GM18508 (cell line): ENCODE measurements around the gene MPP2.
"Not testable (repeated sequence)": the region's sequence is repeated elsewhere in the genome, so short reads cannot be mapped to it uniquely, and the experiment has no call there.

ENCODE experiments used
- ATAC-seq: cut with Tn5 transposase; IDR thresholded peaks from one replicate; pipeline ENCODE4 v1.9.1; 2021; ENCODE audit warnings: moderate number of reproducible peaks; ENCODE audit not compliant: insufficient read depth, unreplicated experiment

Gene MPP2

GRCh38 chr17:43907425-43907981 is at the start of gene MPP2:
MPP2 (minus strand) TSS chr17:43907536; CDS start chr17:43904460, 3,076 bp downstream.
- no peak for ATAC-seq

GRCh38 chr17:43956222-43956621 is 48.9 kb upstream of the MPP2 start:
- no peak for ATAC-seq

- no peak for ATAC-seq
Measured at GRCh38 chr17:43953746-43954145, 46.4 kb upstream of the MPP2 start, which contains the start of gene PYY. PYY (minus strand) TSS chr17:43953940; CDS start chr17:43953483, 457 bp downstream.

GRCh38 chr17:43952724-43953666 is 45.7 kb upstream of the MPP2 start:
- no peak for ATAC-seq

- no peak for ATAC-seq
Measured at GRCh38 chr17:43952351-43952723, 45.0 kb upstream of the MPP2 start.

GRCh38 chr17:43951750-43952149 is 44.4 kb upstream of the MPP2 start:
- no peak for ATAC-seq

- no peak for ATAC-seq
Measured at GRCh38 chr17:43950554-43950953, 43.2 kb upstream of the MPP2 start.

- ATAC-seq = no peak
Measured at GRCh38 chr17:43949781-43950180, 42.4 kb upstream of the MPP2 start.

GRCh38 chr17:43946781-43947180 is 39.4 kb upstream of the MPP2 start:
- ATAC-seq = no peak

- no peak for ATAC-seq
Measured at GRCh38 chr17:43945074-43945829, 37.9 kb upstream of the MPP2 start.

GRCh38 chr17:43942051-43942685 is 34.8 kb upstream of the MPP2 start, which contains the start of gene PPY:
PPY (minus strand) TSS chr17:43942476; CDS start chr17:43941654, 822 bp downstream.
- no peak for ATAC-seq

GRCh38 chr17:43940630-43941029 is 33.3 kb upstream of the MPP2 start:
- no peak for ATAC-seq

- ATAC-seq = no peak
Measured at GRCh38 chr17:43939886-43940285, 32.5 kb upstream of the MPP2 start.

GRCh38 chr17:43939452-43939851 is 32.1 kb upstream of the MPP2 start:
- not testable (repeated sequence) for ATAC-seq

GRCh38 chr17:43938838-43939182 is 31.5 kb upstream of the MPP2 start:
- ATAC-seq = no peak

- ATAC-seq = no peak
Measured at GRCh38 chr17:43936434-43936833, 29.1 kb upstream of the MPP2 start.

- no peak for ATAC-seq
Measured at GRCh38 chr17:43935926-43936261, 28.6 kb upstream of the MPP2 start.

- no peak for ATAC-seq
Measured at GRCh38 chr17:43935204-43935925, 28.0 kb upstream of the MPP2 start.

GRCh38 chr17:43932923-43933322 is 25.6 kb upstream of the MPP2 start:
- ATAC-seq = no peak

- no peak for ATAC-seq
Measured at GRCh38 chr17:43932357-43932756, 25.0 kb upstream of the MPP2 start.
